ENCODE data around the gene ZIC1. TPM values are rescaled to one million over a fixed set of nuclear protein-coding genes. Genes with fewer than 3 reads are reported as not detected.

ZIC1 gene
- total RNA-seq (2021; ENCODE audit: unreplicated experiment) (not detected), Bru-seq, nascent RNA (not detected), BruChase-seq, experiment 1, labeled RNA remaining after a 6-hour chase (not detected), BruChase-seq, experiment 2, labeled RNA remaining after a 2-hour chase (not detected)
- polyA plus RNA-seq (2012), result not detected in 2 replicates
- long read RNA-seq, result 0 reads

DNA sequence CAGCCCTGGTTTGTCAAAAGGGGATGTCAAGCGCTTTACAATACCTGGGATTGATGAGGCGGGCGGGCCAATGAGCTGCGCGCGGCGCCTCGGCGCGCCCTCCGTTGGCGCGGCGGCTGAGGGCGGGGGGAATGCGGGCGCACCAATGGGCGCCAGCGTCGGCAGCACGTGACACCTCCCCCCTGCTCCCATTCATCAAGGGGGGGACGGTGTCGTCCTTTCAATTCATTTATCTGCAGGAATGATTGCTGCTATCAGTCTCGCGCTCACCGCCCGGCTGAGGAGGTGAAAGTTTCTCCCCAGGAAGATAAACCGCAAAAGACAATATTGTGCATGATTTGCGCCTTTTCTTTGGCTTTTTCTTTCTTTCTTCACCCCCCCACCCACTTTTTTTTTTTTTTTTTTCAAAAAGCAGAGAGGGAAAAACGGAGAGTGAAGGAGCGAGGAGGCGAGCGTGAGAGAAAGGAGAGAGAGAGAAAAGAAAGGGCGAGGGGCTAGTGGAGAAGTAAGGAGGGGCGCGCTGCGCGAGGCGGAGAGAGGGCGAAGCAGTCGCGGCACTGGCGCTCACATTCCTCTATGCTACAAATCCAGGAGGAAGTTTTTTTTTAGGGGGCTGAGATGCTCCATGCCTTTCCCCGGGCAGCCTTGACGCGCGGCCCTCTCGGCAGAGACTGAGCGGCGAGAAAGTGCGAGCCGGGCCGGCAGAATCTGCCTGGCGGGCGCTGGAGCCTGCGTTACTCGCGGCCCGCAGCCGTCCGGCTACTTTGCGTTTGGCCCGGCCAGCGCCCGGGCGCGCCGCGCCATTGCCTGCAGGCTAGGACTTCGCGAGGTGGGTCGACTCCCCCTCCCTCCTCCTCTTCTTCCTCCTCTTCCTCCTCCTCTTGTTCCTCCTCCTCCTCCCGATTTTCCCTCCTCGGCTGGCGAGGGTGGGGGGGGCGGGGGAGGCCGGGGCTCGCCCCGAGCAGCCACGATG is at the start of gene ZIC1:
Gene ZIC1 (plus strand): TSS at position 223 of the 973 bp plus-strand sequence. CDS start 748 bp downstream, at position 971.
- Histone ChIP-seq H3K9ac (ENCODE audit: low read length) (no peak within 1 kb of the TSS), H3K4me1 (ENCODE audit: control insufficient read depth in 1 of 2, insufficient read depth in 2 of 2, low read length in 2 of 2) (no peaks in the 10 kb centered on the region), H3K79me2 (ENCODE audit: insufficient read depth, low read length) (no peaks in the 10 kb centered on the region), H3K36me3 (ENCODE audit: control insufficient read depth in 1 of 2, insufficient read depth in 2 of 2, low read length in 2 of 2) (no peaks in the 10 kb centered on the region), H2AFZ (ENCODE audit: low read depth, low read length, poor library complexity, severe bottlenecking) (no peak within 1 kb of the TSS), H3K27me3 (ENCODE audit: insufficient read depth, low read length) (no peaks in the 10 kb centered on the region), H3K9me3 (ENCODE audit: control insufficient read depth in 1 of 2, insufficient read depth in 1 of 2, low read depth in 1 of 2, low read length in 2 of 2) (no peaks in the 10 kb centered on the region), H4K20me1 (ENCODE audit: insufficient read depth) (no peaks in the 10 kb centered on the region), H3K4me3 (replicated peaks in 1 of 2; ENCODE audit: low read depth in 1 of 2, low read length in 2 of 2) (no peak within 1 kb of the TSS), H3K27ac (ENCODE audit: low read depth, low read length) (no peak within 1 kb of the TSS), H3K9me2 (ENCODE audit: insufficient read depth) (no peaks in the 10 kb centered on the region), H3K4me2 (ENCODE audit: low read length) (no peak within 1 kb of the TSS)
- CTCF ChIA-PET, result no interaction called here
- DNase-seq (ENCODE audit: low read depth, low spot score) (no peak), ATAC-seq (no peak)
- RAD21 ChIA-PET (ENCODE audit: low non-redundant PET in 1 of 2, low total read pairs in 2 of 2, uncharacterized antibody in 2 of 2, unreplicated experiment in 2 of 2), result no interaction called here
- intact Hi-C loops (cut with micrococcal nuclease), result no loop called here
- BruUV-seq (replicated peaks), result no TSS peak
- POLR2A ChIA-PET, result no interaction called here
- TF ChIP-seq YY1 (IDR thresholded peaks at IDR 0.05; ENCODE audit: extremely low read depth, insufficient replicate concordance, low read depth, low read length) (no peak), SRF (IDR thresholded peaks at IDR 0.05; ENCODE audit: low read depth) (no peak), CBX3 (IDR thresholded peaks at IDR 0.05; ENCODE audit: low read depth) (no peak), EGR1 (IDR thresholded peaks at IDR 0.05; ENCODE audit: low read depth) (no peak), FOSL1 (IDR thresholded peaks at IDR 0.05; ENCODE audit: low read depth) (no peak), JUND (IDR thresholded peaks at IDR 0.05) (no peak), SP1 (IDR thresholded peaks at IDR 0.05; ENCODE audit: low read depth) (no peak), EZH2 (IDR thresholded peaks at IDR 0.05) (no peak), TCF7L2 (IDR thresholded peaks at IDR 0.05; ENCODE audit: borderline replicate concordance, extremely low read depth, insufficient read depth, insufficient read length) (no peak), POLR2AphosphoS5 (IDR thresholded peaks at IDR 0.05; ENCODE audit: low read depth, low read length) (no peak), SIN3A (IDR thresholded peaks at IDR 0.05; ENCODE audit: low read depth) (no peak), ZFX (IDR thresholded peaks at IDR 0.05) (no peak), ZNF274 (IDR thresholded peaks at IDR 0.05; ENCODE audit: low read depth, low read length) (no peak)
- TF ChIP-seq, protein P1, sequence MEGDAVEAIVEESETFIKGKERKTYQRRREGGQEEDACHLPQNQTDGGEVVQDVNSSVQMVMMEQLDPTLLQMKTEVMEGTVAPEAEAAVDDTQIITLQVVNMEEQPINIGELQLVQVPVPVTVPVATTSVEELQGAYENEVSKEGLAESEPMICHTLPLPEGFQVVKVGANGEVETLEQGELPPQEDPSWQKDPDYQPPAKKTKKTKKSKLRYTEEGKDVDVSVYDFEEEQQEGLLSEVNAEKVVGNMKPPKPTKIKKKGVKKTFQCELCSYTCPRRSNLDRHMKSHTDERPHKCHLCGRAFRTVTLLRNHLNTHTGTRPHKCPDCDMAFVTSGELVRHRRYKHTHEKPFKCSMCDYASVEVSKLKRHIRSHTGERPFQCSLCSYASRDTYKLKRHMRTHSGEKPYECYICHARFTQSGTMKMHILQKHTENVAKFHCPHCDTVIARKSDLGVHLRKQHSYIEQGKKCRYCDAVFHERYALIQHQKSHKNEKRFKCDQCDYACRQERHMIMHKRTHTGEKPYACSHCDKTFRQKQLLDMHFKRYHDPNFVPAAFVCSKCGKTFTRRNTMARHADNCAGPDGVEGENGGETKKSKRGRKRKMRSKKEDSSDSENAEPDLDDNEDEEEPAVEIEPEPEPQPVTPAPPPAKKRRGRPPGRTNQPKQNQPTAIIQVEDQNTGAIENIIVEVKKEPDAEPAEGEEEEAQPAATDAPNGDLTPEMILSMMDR (IDR thresholded peaks at IDR 0.05 in 2 of 3, conservative IDR thresholded peaks at IDR 0.05 in 1 of 3; ENCODE audit: borderline replicate concordance in 1 of 3, insufficient read depth in 1 of 3, low read depth in 2 of 3, low read length in 2 of 3), result no peak

All from HCT116 (cell line).